ENCODE data around the gene MYOF.
"Not testable (repeated sequence)": the region's sequence is repeated elsewhere in the genome, so short reads cannot be mapped to it uniquely, and the experiment has no call there.

MYOF gene

GRCh38 chr10:93454736-93455135, 27.4 kb downstream of the MYOF start:
- no peak for DNase-seq

GRCh38 chr10:93454146-93454545, 28.0 kb downstream of the MYOF start:
- DNase-seq = no peak

- no peak for DNase-seq
Measured at GRCh38 chr10:93452143-93452542, 30.0 kb downstream of the MYOF start.

GRCh38 chr10:93451244-93451947, 30.7 kb downstream of the MYOF start:
- DNase-seq = no peak

GRCh38 chr10:93447970-93448369, 34.2 kb downstream of the MYOF start:
- no peak for DNase-seq

- DNase-seq = no peak
Measured at GRCh38 chr10:93447019-93447418, 35.1 kb downstream of the MYOF start.

GRCh38 chr10:93445978-93446720, 36.0 kb downstream of the MYOF start:
- DNase-seq = no peak

GRCh38 chr10:93445097-93445960, 36.8 kb downstream of the MYOF start:
- no peak for DNase-seq

- no peak for DNase-seq
Measured at GRCh38 chr10:93443481-93443880, 38.7 kb downstream of the MYOF start.

GRCh38 chr10:93442721-93443120, 39.4 kb downstream of the MYOF start:
- DNase-seq = not testable (repeated sequence)

- DNase-seq = no peak
Measured at GRCh38 chr10:93440591-93441091, 41.5 kb downstream of the MYOF start.

- DNase-seq = no peak
Measured at GRCh38 chr10:93438613-93439253, 43.4 kb downstream of the MYOF start.

GRCh38 chr10:93437946-93438612, 44.1 kb downstream of the MYOF start:
- no peak for DNase-seq

- no peak for DNase-seq
Measured at GRCh38 chr10:93437086-93437945, 44.8 kb downstream of the MYOF start.

GRCh38 chr10:93436591-93437085, 45.5 kb downstream of the MYOF start:
- DNase-seq = no peak

GRCh38 chr10:93435621-93436397, 46.3 kb downstream of the MYOF start:
- peak; percentile 20 for DNase-seq

GRCh38 chr10:93434991-93435491, 47.1 kb downstream of the MYOF start:
- no peak for DNase-seq

GRCh38 chr10:93431361-93431760, 50.8 kb downstream of the MYOF start:
- DNase-seq = no peak

- no peak for DNase-seq
Measured at GRCh38 chr10:93425861-93426260, 56.3 kb downstream of the MYOF start.

GRCh38 chr10:93422118-93422517, 60.0 kb downstream of the MYOF start:
- no peak for DNase-seq
